Motor neuron (in vitro differentiated cells): ENCODE results near the gene ZNF180. TPM values are rescaled to one million over a fixed set of nuclear protein-coding genes. Genes with fewer than 3 reads are reported as not detected.
"Not testable (repeated sequence)": the region's sequence is repeated elsewhere in the genome, so short reads cannot be mapped to it uniquely, and the experiment has no call there.

Experiments used
- ATAC-seq, 8 experiments: fragments of 200-7000 bp; cut with Tn5 transposase; replicated peaks in 6 of 8; 2 replicates each; pipeline ENCODE4 v1.8.0; 2021; ENCODE audit warnings: mild to moderate bottlenecking in 8 of 8, moderate library complexity in 8 of 8
- H3K27ac ChIP-seq, 2 donors: fragments of 250-450 bp; sonication (Bioruptor Pico); 2 replicates each; pipeline ENCODE4 v1.9.0; 2021; ENCODE audit warnings: antibody characterized with exemption in 2 of 2, mild to moderate bottlenecking in 2 of 2, moderate library complexity in 1 of 2
- H3K4me1 ChIP-seq, 2 donors: fragments of 250-450 bp; sonication (Bioruptor Pico); replicated peaks in 1 of 2; 2 replicates each; pipeline ENCODE4 v1.6.1; 2021; ENCODE audit warnings: antibody characterized with exemption in 2 of 2, mild to moderate bottlenecking in 2 of 2, moderate library complexity in 1 of 2
- H3K4me3 ChIP-seq, 5 donors: fragments of 250-450 bp; sonication (Bioruptor Pico); 2 replicates each; pipeline ENCODE4 v1.9.0; 2021; ENCODE audit warnings: antibody characterized with exemption in 5 of 5, mild to moderate bottlenecking in 5 of 5, moderate library complexity in 4 of 5
- WGBS, 10 experiments: fragments of 450-650 bp; shearing (Covaris generic); methylation state at CpG; one replicate each; pipeline ENCODE4 v1.0.0; 2022; 5-methylcytosine and 5-hydroxymethylcytosine counted together
- in situ Hi-C, 9 experiments: fragments of 400-800 bp; cut with MboI; loops; one replicate each; pipeline ENCODE4 v1.15.0; 2021; ENCODE audit warnings: low sequenced_read_pairs in 9 of 9, low pct_unique_long_range_greater_than_20kb in 2 of 9; ENCODE audit not compliant: unreplicated experiment in 9 of 9
- total RNA-seq, 8 experiments: library from RNA; unstranded; fragments of 300-600 nt; gene quantifications; 2 replicates each; pipeline versions ENCODE4 v1.2.3 to v1.2.4, GENCODE V29; 2022

ZNF180 gene
- total RNA-seq, 8 experiments from 2014 or later: 4.1 to 11.8 (median 7.1) TPM

DNA sequence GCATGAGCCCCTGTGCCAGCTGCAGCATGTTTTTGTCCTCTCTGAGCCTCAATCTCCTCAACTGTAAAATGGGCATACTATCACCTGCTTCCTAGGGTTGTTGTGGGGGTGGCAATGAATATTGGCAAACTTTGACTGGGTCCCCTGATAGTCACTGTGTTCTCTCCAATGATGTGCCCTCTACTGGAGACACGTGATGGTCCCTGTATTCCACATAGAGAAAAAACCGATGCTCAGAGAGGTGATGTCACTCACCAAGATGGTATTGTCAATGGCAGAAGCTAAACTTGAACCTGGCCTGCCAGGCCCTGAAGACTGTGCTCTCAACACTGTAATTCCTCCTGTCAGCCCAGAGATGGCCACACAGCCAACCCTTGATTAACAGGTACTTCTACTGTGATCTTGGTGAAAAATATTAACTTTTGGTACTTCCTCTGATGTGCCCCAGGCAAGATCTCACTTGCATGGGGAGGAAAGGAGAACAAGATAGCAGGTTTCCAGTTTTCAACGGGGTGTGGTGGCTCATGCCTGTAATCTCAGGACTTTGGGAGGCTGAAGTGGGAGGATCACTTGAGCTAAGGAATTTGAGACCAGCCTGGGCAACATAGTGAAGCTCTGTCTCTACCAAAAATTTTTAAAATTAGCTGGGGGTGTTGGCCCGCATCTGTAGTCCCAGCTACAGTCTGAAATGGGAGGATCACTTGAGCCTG, 25.6 kb upstream of the ZNF180 start:
- in situ Hi-C loops: no loop called here
- WGBS, 10 experiments: 0 to 69% (median 24%) methylated on average over 1 to 3 of the region's 4 CpGs; no CpG with 5 or more reads in 2 of the 10 experiments
- no peaks in the 10 kb centered on the region for H3K4me1 ChIP-seq
- H3K4me3 ChIP-seq: no peak overlapping the region
- no peak overlapping the region for H3K27ac ChIP-seq
- no peak for ATAC-seq

DNA sequence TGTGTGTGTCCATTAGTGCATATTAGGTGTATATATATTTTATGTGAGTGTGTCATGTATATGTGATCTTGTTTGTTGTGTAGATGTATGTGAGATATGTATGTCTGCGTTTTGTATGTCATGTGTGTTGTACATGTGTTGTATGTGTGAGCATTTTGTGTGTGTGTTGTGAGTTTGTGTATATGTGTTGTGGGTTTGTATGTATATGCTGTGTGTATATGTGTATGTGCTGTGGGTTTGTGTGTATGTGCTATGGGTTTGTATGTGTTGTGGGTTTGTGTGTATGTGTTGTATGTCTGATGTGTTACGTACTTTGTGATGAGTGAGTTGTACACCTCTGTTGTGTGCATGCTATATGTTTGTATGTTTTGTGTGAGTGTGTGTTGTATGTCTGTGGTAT, 21.0 kb upstream of the ZNF180 start:
- Histone ChIP-seq H3K27ac (no peak overlapping the region), H3K4me1 (no peaks in the 10 kb centered on the region), H3K4me3 (no peak overlapping the region)
- in situ Hi-C loops: no loop called here
- 42 to 100% (median 72%) methylated on average over 1 to 2 of the region's 2 CpGs; no CpG with 5 or more reads in 3 of the 10 experiments for WGBS, 10 experiments
- no peak for ATAC-seq

DNA sequence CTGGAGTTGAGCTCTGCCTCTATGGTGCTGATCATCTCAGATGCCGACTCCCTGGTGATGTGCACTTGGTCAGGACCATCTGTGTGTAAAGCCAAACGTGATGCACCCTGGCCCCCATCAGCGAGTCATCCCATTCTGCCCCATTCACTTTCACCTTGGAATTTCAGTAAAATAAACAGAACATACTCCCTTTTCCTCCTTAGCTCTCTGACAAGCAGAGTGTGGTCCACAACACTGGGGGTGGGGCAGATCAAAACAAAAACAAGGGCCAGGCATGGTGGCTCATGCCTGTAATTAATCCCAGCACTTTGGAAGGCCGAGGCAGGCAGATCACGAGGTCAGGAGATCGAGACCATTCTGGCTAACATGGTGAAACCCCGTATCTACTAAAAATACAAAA, 16.8 kb upstream of the ZNF180 start:
- in situ Hi-C loops: no loop called here
- 10 to 100% (median 64%) methylated on average over 1 to 6 of the region's 7 CpGs; no CpG with 5 or more reads in 3 of the 10 experiments for WGBS, 10 experiments
- Histone ChIP-seq H3K4me1 (no peaks in the 10 kb centered on the region), H3K4me3 (no peak overlapping the region), H3K27ac (no peak overlapping the region)
- ATAC-seq: no peak

DNA sequence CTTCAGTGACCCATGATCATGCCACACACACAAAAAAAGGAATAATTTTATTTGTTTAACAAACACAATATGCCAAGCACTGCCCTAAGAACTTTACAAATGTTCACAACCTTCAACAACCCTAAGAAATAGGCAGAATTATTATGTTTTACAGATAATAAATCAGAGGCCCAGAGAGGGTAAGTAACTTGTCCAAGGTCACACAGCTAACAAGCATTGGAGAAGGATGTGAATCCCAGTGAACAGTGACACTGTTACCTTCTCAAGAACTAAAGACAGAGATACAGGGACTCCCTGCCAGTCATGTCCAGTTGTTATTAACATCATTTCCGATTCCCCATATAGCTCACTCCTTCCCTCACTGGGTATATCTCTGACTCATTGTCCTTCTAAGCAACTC, 15.6 kb upstream of the ZNF180 start:
- no peak for ATAC-seq
- 60 to 100% (median 73%) methylated on average over 1 of the region's 1 CpG; no CpG with 5 or more reads in 5 of the 10 experiments for WGBS, 10 experiments
- Histone ChIP-seq H3K27ac (no peak overlapping the region), H3K4me1 (no peaks in the 10 kb centered on the region), H3K4me3 (no peak overlapping the region)
- in situ Hi-C loops: no loop called here

DNA sequence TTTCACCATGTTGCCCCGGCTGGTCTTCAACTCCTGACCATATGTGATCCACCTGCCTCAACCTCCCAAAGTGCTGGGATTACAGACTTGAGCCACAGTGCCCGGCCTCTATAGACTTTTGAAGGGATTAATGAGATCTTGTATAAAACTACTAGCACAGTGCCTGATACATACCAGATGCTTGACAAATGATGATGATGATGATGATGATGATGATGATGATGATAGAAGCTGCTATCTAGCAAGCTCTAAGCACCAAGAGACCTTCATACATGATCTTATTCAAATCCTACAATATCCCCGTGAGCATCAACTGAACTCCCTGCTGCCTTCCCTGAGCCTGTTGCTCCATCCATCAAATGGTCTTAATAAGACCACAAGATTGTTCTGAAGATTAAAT, 14.7 kb upstream of the ZNF180 start:
- Histone ChIP-seq H3K4me3 (no peak overlapping the region), H3K4me1 (no peaks in the 10 kb centered on the region), H3K27ac (no peak overlapping the region)
- no peak for ATAC-seq
- WGBS, 10 experiments: 20 to 100% (median 50%) methylated on average over 1 to 3 of the region's 3 CpGs; no CpG with 5 or more reads in 2 of the 10 experiments
- in situ Hi-C loops: no loop called here

DNA sequence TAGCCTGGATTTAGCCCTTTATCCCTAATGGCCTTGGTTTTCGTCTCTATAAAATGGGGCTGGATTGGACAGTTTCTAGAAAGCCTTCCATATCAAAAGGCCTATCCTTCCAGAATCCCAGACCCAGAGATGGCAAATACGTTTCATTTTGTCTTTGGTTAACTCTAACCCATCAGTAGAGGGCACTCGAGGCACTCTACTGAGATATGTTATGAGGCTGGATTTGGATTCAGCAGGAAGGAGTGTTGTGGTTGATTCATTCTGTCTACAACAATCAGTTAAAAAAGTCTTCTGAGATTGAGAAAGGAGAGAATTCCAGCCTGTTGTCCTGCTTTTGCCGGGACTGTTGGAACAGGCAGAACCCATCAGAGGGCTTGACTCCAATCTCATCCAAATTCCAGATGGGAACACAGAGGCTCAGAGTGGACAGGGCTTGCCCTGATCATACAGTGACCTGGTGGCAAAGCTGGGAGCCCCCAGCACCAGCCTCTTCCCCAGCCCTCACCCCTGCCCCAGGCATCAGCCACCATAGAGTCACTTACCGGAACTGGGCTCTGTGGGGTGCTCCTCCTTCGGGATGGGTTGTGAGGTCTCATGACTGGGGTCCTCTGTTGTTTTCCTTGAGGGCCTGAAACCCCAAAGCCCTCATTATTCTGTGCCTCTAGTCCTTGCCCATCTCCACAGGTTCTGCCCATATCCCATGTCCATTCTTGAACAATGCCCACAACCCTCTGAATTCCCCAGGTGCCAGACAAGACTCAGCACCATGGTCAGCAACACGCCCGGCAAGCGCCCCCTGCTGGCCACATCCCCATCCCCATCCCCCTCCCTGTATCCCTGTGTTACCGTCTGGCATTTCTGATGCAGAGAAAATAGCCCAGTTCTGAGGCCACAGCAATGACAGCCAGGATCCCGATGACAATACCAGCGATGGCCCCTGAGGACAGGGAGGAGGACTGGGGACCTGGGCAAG, 12.3 kb upstream of the ZNF180 start:
- in situ Hi-C loops: no loop called here
- H3K27ac ChIP-seq: no peak overlapping the region
- H3K4me3 ChIP-seq: no peak overlapping the region
- no peaks in the 10 kb centered on the region for H3K4me1 ChIP-seq
- WGBS, 10 experiments: 0 to 67% (median 38%) methylated on average over 1 to 8 of the region's 12 CpGs; no CpG with 5 or more reads in 1 of the 10 experiments
- ATAC-seq: peak in 4 of 8 experiments; percentile 41 to 87 (median 82)

DNA sequence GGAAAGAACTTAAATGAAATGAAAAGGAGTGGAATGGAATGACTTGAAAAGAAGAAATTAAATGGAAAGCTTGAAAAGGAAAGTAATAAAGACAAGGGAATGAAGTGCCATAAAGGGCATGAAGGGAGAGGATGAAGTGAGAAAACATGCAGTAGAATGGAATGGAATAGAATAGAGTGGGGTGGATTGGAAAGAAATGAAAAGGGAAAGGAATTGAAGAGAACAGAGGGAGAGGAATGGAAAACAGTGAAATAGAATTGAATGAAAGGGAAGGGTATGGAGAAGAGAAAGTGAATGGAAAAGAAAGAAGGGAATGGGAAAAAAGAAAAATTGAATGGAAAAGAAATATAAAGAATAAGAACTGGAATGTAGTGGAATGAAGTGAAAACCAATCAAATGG, 9.2 kb upstream of the ZNF180 start:
- H3K27ac ChIP-seq: no peak overlapping the region
- no peak for ATAC-seq
- no peak overlapping the region for H3K4me3 ChIP-seq
- H3K4me1 ChIP-seq: no peaks in the 10 kb centered on the region
- in situ Hi-C loops: no loop called here

DNA sequence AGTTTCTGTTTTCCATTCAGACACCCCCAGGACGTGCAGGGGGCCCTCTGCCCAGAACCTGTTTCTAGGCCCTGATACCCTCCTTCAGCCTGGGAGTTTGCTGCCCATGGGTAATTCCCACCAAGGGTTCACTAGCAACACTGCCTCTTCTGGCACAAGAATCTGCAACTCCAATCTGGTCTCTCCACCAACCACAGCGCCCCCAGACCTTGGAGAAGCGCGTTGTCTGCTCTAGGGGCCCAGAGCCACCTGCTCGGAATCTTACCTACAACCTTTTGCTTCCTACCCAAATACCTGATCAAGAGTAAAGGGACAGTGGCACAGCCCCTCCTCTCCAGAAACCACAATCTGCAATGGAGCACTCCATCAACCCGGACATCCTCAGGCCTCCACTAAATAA, 763 bp downstream of the ZNF180 start:
- Histone ChIP-seq H3K27ac (no peak overlapping the region), H3K4me3 (peak overlapping the region; percentile 69 to 94 (median 87)), H3K4me1 (peaks cover 5 to 6% of the 10 kb centered on the region in 2 donors)
- no peak for ATAC-seq
- 0 to 17% (median 4%) methylated on average over 1 to 4 of the region's 6 CpGs; no CpG with 5 or more reads in 5 of the 10 experiments for WGBS, 10 experiments
- in situ Hi-C loops: no loop called here

DNA sequence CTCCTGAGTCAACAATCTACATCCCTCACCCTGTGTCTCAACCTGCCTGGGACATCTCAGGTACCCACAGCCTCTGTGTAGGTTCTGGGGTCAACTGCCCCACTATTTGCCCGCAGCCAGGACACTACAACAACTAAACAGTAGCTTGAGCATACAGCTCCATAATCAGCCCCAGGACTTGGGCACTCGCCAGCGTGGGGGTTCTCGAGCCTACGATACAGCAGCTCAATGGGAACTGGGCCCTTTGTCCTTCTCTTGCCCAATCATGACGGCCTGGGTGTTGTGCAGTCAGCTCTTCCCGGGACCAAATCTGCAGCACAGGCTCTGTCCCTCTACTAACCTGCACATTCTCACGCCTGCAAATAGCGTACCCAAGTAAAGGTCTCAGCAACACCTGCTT, 1.3 kb downstream of the ZNF180 start:
- Histone ChIP-seq H3K4me3 (peak overlapping the region in 1 of 5 donors; percentile 90), H3K4me1 (peaks cover 5 to 6% of the 10 kb centered on the region in 2 donors), H3K27ac (no peak overlapping the region)
- 88 to 100% (median 100%) methylated on average over 1 to 9 of the region's 9 CpGs; no CpG with 5 or more reads in 5 of the 10 experiments for WGBS, 10 experiments
- ATAC-seq: no peak
- in situ Hi-C loops: no loop called here

DNA sequence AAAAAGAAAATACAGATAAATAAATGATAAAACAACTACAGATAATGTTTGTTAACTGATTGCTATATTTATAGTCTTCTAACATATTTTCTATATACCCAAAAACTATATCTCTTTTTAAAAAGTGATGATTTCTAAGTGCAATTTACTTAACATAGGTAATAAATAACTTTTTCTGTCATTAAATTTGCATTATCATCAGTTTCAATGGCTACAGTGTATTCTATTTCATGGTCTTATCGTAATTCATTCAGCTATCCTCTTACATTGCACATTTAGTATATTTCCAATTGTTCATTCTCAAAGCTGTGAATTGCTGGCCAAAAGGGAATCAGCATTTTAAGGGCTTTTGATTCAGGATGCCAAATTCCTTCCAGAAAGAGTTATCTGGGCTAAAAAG, 3.6 kb downstream of the ZNF180 start:
- Histone ChIP-seq H3K27ac (no peak overlapping the region), H3K4me1 (peaks cover 5 to 6% of the 10 kb centered on the region in 2 donors), H3K4me3 (no peak overlapping the region)
- WGBS, 10 experiments: 55 to 100% (median 100%) methylated on average over 1 of the region's 1 CpG; no CpG with 5 or more reads in 1 of the 10 experiments
- in situ Hi-C loops: no loop called here
- no peak for ATAC-seq

DNA sequence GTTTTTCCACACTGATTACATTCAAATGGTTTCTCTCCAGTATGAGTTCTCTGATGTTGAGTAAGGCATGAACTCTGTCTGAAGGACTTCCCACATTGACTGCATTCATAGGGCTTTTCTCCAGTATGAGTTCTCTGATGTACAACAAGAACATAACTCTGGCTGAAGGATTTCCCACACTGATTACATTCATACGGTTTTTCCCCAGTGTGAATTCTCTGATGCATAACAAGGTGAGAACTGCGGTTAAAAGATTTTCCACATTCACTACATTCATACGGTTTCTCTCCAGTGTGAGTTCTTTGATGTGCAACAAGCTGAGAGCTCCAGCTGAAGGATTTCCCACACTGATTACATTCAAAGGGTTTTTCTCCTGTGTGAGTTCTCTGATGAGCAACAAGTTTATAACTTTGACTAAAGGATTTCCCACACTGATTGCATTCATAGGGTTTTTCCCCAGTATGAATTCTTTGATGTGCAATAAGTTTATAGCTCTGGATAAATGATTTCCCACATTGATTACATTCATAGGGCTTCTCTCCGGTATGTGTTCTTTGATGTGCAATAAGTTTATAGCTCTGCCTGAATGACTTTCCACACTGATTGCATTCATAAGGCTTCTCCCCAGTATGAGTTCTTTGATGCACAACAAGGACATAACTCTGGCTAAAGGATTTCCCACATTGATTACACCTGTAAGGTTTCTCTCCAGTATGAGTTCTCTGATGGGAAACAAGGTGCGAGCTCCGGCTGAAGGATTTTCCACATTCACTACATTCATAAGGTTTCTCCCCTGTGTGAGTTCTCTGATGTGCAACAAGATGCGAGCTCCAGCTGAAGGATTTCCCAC, 23.5 kb downstream of the ZNF180 start:
- H3K27ac ChIP-seq: no peak overlapping the region
- H3K4me1 ChIP-seq: no peaks in the 10 kb centered on the region
- in situ Hi-C loops: no loop called here
- no peak overlapping the region for H3K4me3 ChIP-seq
- 83 to 100% (median 93%) methylated on average over 3 to 7 of the region's 7 CpGs; no CpG with 5 or more reads in 1 of the 10 experiments for WGBS, 10 experiments
- no peak for ATAC-seq

DNA sequence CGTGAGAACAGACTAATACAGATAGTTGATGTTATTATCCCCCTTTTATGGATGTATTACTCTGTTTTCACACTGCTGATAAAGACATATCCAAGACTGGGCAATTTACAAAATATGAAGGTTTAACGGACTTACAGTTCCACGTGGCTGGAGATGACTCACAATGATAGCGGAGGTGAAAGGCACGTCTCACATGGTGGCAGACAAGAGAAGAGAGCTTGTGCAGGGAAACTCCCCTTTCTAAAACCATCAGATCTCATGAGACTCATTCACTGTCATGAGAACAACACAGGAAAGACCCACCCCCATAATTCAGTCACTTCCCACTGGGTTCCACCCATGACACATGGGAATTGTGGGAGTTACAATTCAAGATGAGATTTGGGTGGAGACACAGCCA, 31.6 kb downstream of the ZNF180 start:
- H3K4me3 ChIP-seq, ATAC-seq, in situ Hi-C loops, H3K27ac ChIP-seq, H3K4me1 ChIP-seq: not testable (repeated sequence)
- WGBS, 10 experiments: 19 to 89% (median 50%) methylated on average over 3 to 5 of the region's 5 CpGs; no CpG with 5 or more reads in 4 of the 10 experiments
